Epithelial cell of prostate (primary cell): Measurements from ENCODE around the gene TIGD4.

ENCODE experiments used
- DNase-seq: peaks from one replicate; pipeline ENCODE4 v3.0.0-alpha.2; 2011; ENCODE audit warnings: low read depth, low spot score
- H3K27ac ChIP-seq: fragments of 450-650 bp; 2 replicates; pipeline ENCODE4 v1.5.1; 2017; ENCODE audit warnings: mild to moderate bottlenecking

TIGD4 gene

DNA sequence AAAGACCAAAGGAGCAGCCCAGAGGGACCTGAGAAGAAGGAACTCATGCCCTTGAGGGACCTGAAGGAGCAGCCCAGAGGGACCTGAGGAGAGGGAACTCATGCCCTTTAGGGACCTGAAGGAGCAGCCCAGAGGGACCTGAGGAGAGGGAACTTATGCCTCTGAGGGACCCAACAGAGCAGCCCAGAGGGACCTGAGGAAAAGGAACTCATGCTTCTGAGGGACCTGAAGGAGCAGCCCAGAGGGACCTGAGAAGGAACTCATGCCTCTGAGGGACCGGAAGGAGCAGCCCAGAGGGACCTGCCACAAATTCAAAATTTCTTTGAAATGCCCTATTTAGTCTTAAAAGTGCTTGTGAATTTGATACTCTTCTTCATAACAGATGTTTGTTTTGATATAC lies 51.2 kb downstream of the TIGD4 start:
- H3K27ac ChIP-seq, result no peak overlapping the region
- DNase-seq, result no peak

DNA sequence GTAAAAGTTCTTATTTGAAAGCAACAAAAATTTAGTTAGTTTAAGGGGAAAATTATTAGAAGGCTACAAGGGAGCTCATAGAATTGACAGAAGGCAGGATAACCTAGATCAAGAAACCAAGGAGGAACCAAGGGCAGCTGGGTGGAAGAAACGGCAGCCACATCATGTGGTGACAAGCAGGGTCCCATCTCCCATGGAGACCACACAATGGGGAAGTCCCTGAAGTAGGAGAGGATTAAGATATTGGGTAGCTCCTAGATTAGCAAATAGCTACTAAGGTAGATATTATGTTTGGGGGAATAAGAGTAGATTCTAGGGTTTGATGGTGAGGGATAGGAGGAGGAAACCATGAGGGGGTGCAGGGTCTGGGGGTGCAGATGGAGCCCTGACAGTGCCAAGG lies 51.7 kb downstream of the TIGD4 start:
- H3K27ac ChIP-seq, result no peak overlapping the region
- DNase-seq, result no peak

DNA sequence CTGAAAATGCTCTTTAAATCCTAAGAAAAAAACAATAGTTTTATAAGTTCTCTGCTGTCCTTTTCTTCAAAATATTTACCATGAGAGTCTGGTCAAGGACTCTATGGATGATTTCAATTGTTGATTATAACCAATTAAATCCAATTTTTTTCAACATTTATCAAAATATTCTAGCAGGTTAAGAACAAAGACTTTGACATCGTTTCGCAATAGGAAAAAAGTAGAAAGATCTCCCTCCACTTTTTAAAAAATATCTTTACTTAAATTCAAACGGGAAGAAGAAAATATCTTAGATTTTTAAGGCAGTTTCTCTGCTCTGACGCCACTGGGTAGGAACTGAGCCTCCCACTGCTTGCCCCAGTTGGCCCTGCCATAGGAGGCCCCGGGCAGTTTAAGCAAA lies 55.0 kb downstream of the TIGD4 start:
- DNase-seq, result no peak
- no peak overlapping the region for H3K27ac ChIP-seq

DNA sequence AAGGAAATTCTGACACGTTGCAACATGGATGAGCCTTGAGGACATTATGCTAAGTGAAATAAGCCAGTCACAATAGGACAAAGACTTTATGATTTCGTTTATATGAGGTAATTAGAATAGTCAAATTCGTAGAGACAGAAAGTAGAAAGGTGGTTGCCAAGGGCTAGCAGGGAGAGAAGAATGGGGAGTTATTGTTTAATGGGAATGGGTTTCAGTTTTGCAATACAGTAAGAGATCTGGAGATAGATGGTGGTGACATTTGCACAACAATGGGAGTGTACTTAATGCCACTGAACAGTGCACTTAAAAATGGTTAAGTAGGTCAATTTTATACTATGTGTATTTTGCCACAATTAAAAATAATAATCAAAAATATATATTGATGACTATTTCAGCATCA lies 56.3 kb downstream of the TIGD4 start:
- DNase-seq, result no peak
- H3K27ac ChIP-seq, result no peak overlapping the region

DNA sequence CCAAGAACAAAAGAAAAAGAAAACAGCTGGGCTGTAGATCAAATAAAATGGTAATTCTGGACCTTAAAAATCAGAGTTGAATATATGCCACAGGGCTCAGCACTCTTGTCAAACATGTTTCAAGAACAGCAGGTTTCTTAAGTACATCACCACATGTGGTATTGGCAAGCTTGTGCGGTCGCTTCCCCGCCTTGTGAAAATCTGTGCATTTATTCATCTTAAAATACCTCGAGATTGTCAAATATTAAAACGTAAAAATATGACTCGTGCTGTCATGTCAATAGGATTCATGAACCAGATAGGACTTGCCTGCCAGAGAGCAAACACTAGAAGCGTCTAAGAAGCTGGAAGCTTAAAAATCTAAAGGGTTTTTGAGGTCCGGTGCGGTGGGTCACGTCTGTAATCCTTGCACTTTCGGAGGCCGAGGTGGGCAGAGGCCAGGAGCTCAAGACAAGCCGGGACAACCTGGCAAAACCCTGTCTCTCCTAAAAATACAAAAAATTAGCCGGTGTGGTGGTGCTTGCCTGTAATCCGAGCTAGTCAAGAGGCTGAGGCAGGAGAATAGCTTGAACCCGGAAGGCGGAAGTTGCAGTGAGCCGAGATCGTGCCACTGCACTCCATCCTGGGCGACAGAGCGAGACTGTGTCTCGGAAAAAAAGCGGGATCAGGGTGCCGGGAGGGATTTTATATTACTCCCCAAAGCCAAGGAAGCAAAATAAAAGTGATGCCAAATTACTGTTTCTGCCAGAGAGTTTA lies 59.6 kb downstream of the TIGD4 start:
- H3K27ac ChIP-seq, result peak overlapping the region; percentile 66

More for the DNA sequence above, 59.6 kb downstream of the TIGD4 start:
- DNase-seq, result no peak
